ENCODE measurements around the gene ZNF273.
"Not testable (repeated sequence)": the region's sequence is repeated elsewhere in the genome, so short reads cannot be mapped to it uniquely, and the experiment has no call there.

GRCh38 chr7:64891363-64892081, 11.6 kb upstream of the ZNF273 start:
- TF ChIP-seq, protein P1, sequence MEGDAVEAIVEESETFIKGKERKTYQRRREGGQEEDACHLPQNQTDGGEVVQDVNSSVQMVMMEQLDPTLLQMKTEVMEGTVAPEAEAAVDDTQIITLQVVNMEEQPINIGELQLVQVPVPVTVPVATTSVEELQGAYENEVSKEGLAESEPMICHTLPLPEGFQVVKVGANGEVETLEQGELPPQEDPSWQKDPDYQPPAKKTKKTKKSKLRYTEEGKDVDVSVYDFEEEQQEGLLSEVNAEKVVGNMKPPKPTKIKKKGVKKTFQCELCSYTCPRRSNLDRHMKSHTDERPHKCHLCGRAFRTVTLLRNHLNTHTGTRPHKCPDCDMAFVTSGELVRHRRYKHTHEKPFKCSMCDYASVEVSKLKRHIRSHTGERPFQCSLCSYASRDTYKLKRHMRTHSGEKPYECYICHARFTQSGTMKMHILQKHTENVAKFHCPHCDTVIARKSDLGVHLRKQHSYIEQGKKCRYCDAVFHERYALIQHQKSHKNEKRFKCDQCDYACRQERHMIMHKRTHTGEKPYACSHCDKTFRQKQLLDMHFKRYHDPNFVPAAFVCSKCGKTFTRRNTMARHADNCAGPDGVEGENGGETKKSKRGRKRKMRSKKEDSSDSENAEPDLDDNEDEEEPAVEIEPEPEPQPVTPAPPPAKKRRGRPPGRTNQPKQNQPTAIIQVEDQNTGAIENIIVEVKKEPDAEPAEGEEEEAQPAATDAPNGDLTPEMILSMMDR (conservative IDR thresholded peaks at IDR 0.05; ENCODE audit: low read length) = not testable (repeated sequence)
- not testable (repeated sequence) for TF ChIP-seq EZH2phosphoT487 (IDR thresholded peaks at IDR 0.05; ENCODE audit: borderline replicate concordance, low read depth, low read length)

All from OCI-LY7 (cell line).